Activated naive CD8-positive, alpha-beta T cell (primary cell): Measurements from ENCODE around the gene TMEM225B.

Source experiments
- H3K27ac Mint-ChIP-seq: one replicate; pipeline ENCODE4 v1.8.0; 2021; ENCODE audit warnings: mixed read lengths
- H3K27me3 Mint-ChIP-seq: one replicate; pipeline ENCODE4 v1.8.0; 2021; ENCODE audit warnings: mixed read lengths
- H3K36me3 Mint-ChIP-seq: one replicate; pipeline ENCODE4 v1.8.0; 2021; ENCODE audit warnings: mixed read lengths
- H3K4me1 Mint-ChIP-seq: one replicate; pipeline ENCODE4 v1.8.0; 2021; ENCODE audit warnings: low read depth, mixed read lengths
- H3K4me3 Mint-ChIP-seq: one replicate; pipeline ENCODE4 v1.8.0; 2021; ENCODE audit warnings: mild to moderate bottlenecking, mixed read lengths
- H3K9me3 Mint-ChIP-seq: one replicate; pipeline ENCODE4 v1.8.0; 2021; ENCODE audit warnings: low read depth, mixed read lengths

The TMEM225B gene

GRCh38 chr7:99605527-99605926, 7.5 kb downstream of the TMEM225B start:
- no peaks in the 10 kb centered on the region for H3K36me3 Mint-ChIP-seq
- H3K27me3 Mint-ChIP-seq, result no peaks in the 10 kb centered on the region
- H3K4me1 Mint-ChIP-seq, result peaks cover 2% of the 10 kb centered on the region
- no peak overlapping the region for H3K27ac Mint-ChIP-seq
- H3K4me3 Mint-ChIP-seq, result no peak overlapping the region
- no peaks in the 10 kb centered on the region for H3K9me3 Mint-ChIP-seq

DNA sequence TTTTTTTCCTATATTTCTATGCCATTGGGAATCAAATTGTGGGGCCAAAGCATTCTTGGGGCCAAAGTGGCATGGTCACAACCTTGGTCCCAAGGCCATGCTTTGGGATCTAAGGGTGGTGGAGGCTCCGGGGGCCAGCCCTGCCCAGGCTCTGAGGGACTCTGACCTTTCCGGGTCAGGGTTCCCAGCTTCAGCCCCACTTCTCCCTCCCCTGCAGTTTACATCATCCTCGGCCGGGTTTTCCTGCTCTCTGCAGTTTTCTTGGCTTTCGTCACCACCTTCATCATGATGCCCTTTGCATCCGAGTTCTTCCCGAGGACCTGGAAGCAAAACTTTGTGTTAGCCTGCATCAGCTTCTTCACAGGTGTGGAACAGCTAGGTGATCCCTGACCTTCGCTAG, 8.5 kb downstream of the TMEM225B start:
- Mint-ChIP-seq H3K4me1 (peaks cover 2% of the 10 kb centered on the region), H3K4me3 (no peak overlapping the region), H3K36me3 (no peaks in the 10 kb centered on the region), H3K9me3 (no peaks in the 10 kb centered on the region), H3K27ac (no peak overlapping the region), H3K27me3 (no peaks in the 10 kb centered on the region)

DNA sequence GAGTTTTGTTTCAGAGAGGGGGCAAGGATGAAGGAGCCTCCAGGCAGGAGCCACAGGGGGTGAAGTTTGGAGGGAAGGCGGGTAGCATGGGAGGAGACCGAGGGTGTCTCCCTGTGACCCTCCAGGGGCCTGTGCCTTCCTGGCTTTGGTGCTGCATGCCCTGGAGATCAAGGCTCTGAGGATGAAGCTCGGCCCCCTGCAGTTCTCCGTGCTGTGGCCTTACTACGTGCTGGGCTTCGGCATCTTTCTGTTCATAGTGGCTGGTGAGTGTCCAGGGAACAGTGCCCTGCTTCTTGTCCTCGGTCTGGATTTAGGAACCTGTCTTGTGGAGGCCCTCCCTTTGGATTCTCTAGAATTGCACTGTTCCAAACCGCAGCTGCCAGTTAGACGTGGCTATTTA, 9.5 kb downstream of the TMEM225B start:
- H3K4me3 Mint-ChIP-seq, result no peak overlapping the region
- no peaks in the 10 kb centered on the region for H3K9me3 Mint-ChIP-seq
- H3K36me3 Mint-ChIP-seq, result no peaks in the 10 kb centered on the region
- no peak overlapping the region for H3K27ac Mint-ChIP-seq
- H3K27me3 Mint-ChIP-seq, result no peaks in the 10 kb centered on the region
- peaks cover 2% of the 10 kb centered on the region for H3K4me1 Mint-ChIP-seq

DNA sequence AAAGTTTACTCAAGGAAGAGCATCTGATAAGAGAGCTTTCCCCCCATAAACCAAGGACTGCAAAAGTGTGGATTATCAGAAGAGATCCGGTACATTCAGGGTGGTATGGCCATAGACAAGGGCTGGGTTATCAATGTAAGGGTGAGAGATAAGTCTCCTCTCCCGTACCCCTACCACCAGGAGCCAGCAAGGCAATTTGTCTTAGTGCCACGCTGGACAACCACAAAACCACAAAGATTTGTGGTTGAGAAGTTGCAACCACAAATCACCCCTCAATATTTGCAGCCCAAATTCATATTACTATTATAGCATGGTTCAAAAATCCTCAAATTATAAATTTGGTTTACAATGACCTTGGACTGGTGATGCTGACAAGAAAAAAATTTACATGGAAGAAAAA, 16.4 kb downstream of the TMEM225B start:
- Mint-ChIP-seq H3K4me3 (no peak overlapping the region), H3K27me3 (no peaks in the 10 kb centered on the region), H3K9me3 (no peaks in the 10 kb centered on the region), H3K4me1 (peaks cover 37% of the 10 kb centered on the region), H3K36me3 (peaks cover 13% of the 10 kb centered on the region), H3K27ac (peak overlapping the region; percentile 35)

GRCh38 chr7:99615989-99616358, 17.9 kb downstream of the TMEM225B start:
- H3K27me3 Mint-ChIP-seq, result no peaks in the 10 kb centered on the region
- peak overlapping the region; percentile 94 for H3K27ac Mint-ChIP-seq
- peaks cover 42% of the 10 kb centered on the region for H3K4me1 Mint-ChIP-seq
- H3K4me3 Mint-ChIP-seq, result peak overlapping the region; percentile 95
- H3K9me3 Mint-ChIP-seq, result no peaks in the 10 kb centered on the region
- H3K36me3 Mint-ChIP-seq, result peaks cover 13% of the 10 kb centered on the region

GRCh38 chr7:99616359-99617191, 18.5 kb downstream of the TMEM225B start, which contains the start of gene ZSCAN25:
ZSCAN25 (plus strand) TSS chr7:99616946; CDS start chr7:99619607, 2,661 bp downstream.
- H3K27ac Mint-ChIP-seq, result peak within 1 kb of the TSS; percentile 94
- peaks cover 13% of the 10 kb centered on the region for H3K36me3 Mint-ChIP-seq
- no peaks in the 10 kb centered on the region for H3K27me3 Mint-ChIP-seq
- H3K4me1 Mint-ChIP-seq, result peaks cover 48% of the 10 kb centered on the region
- H3K9me3 Mint-ChIP-seq, result no peaks in the 10 kb centered on the region
- peak within 1 kb of the TSS; percentile 95 for H3K4me3 Mint-ChIP-seq

GRCh38 chr7:99617192-99617781, 19.2 kb downstream of the TMEM225B start:
- Mint-ChIP-seq H3K4me3 (peak overlapping the region; percentile 95), H3K36me3 (peaks cover 13% of the 10 kb centered on the region), H3K27ac (peak overlapping the region; percentile 94), H3K27me3 (no peaks in the 10 kb centered on the region), H3K4me1 (peaks cover 52% of the 10 kb centered on the region), H3K9me3 (no peaks in the 10 kb centered on the region)

GRCh38 chr7:99618726-99619125, 20.7 kb downstream of the TMEM225B start:
- Mint-ChIP-seq H3K27me3 (no peaks in the 10 kb centered on the region), H3K27ac (peak overlapping the region; percentile 94), H3K4me3 (peak overlapping the region; percentile 95), H3K36me3 (peaks cover 20% of the 10 kb centered on the region), H3K4me1 (peaks cover 66% of the 10 kb centered on the region), H3K9me3 (no peaks in the 10 kb centered on the region)

DNA sequence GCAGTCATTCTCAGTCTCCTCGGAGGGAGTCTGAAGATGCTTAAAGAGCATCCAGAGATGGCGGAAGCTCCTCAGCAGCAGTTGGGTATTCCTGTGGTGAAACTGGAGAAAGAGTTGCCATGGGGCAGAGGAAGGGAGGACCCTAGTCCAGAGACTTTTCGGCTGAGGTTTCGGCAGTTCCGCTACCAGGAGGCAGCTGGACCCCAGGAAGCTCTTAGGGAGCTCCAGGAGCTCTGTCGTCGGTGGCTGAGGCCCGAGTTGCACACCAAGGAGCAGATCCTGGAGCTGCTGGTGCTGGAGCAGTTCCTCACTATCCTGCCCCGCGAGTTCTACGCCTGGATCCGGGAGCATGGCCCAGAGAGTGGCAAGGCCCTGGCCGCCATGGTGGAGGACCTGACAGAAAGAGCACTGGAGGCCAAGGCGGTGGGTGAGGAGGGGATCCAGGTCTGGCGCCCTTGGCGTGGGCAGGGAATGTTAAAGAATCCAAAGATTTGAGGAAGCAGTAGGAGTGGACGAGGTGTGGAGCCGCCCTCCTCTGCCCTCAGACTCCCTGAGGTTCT, 21.6 kb downstream of the TMEM225B start:
- peak overlapping the region; percentile 95 for H3K4me3 Mint-ChIP-seq
- no peaks in the 10 kb centered on the region for H3K9me3 Mint-ChIP-seq
- peaks cover 29% of the 10 kb centered on the region for H3K36me3 Mint-ChIP-seq
- H3K27me3 Mint-ChIP-seq, result no peaks in the 10 kb centered on the region
- H3K4me1 Mint-ChIP-seq, result peaks cover 76% of the 10 kb centered on the region
- peak overlapping the region; percentile 94 for H3K27ac Mint-ChIP-seq

- Mint-ChIP-seq H3K27me3 (no peaks in the 10 kb centered on the region), H3K36me3 (peaks cover 38% of the 10 kb centered on the region), H3K9me3 (no peaks in the 10 kb centered on the region), H3K27ac (peak overlapping the region; percentile 75), H3K4me3 (no peak overlapping the region), H3K4me1 (peaks cover 84% of the 10 kb centered on the region)
Observed at GRCh38 chr7:99621271-99621670, 23.2 kb downstream of the TMEM225B start.

DNA sequence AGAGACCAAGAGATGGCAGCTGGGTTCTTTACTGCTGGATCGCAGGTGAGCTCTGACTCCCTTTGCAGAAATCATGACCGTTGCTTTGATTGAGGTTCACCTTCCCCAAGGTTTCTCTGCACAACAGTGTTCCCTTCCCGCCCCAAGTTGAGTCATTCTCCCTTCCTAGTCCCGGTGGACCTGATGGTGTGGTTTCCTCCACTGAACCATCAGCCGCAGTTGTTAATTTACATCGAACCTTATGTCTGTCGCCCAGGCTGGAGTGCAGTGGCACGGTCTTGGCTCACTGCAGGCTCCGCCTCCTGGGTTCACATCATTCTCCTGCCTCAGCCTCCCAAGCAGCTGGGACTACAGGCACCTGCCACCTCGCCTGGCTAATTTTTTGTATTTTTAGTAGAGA, 24.5 kb downstream of the TMEM225B start:
- Mint-ChIP-seq H3K36me3 (peaks cover 46% of the 10 kb centered on the region), H3K9me3 (no peaks in the 10 kb centered on the region), H3K4me1 (peaks cover 85% of the 10 kb centered on the region), H3K27me3 (no peaks in the 10 kb centered on the region), H3K4me3 (peak overlapping the region; percentile 95), H3K27ac (peak overlapping the region; percentile 99)

DNA sequence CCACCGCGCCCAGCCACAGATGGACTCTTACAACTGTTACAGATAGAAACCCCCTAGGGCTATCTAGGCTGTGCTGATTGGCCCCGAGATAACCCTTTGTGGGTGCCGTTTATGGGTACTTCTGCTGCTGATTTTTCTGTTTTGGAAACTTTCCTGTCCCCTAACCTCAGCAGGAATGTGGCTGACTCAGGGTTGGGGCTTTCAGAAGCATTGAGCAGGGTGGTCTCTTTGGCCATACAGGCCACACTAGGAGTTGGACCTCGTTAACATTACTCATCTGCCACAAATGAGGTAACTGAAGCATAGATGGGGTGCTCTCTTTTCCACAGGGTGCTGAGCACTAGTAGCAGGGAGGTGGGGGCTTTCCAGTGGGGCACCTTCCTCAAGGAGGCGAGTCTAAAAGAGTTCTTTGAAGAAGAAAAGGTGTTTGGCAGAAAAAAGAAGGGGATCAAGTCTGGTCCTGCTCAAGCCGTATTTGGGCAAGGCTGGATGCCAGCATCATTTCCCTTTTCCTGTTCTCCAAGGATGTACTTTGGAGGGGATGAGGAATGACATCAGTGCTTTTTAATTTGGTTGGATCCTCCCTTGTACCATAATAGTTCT, 25.1 kb downstream of the TMEM225B start:
- no peaks in the 10 kb centered on the region for H3K27me3 Mint-ChIP-seq
- H3K36me3 Mint-ChIP-seq, result peaks cover 45% of the 10 kb centered on the region
- peak overlapping the region; percentile 99 for H3K27ac Mint-ChIP-seq
- peaks cover 81% of the 10 kb centered on the region for H3K4me1 Mint-ChIP-seq
- H3K9me3 Mint-ChIP-seq, result no peaks in the 10 kb centered on the region
- H3K4me3 Mint-ChIP-seq, result peak overlapping the region; percentile 95

GRCh38 chr7:99623702-99624447, 25.8 kb downstream of the TMEM225B start:
- Mint-ChIP-seq H3K4me3 (peak overlapping the region; percentile 95), H3K27ac (peak overlapping the region; percentile 99), H3K27me3 (no peaks in the 10 kb centered on the region), H3K4me1 (peaks cover 81% of the 10 kb centered on the region), H3K9me3 (no peaks in the 10 kb centered on the region), H3K36me3 (peaks cover 45% of the 10 kb centered on the region)

GRCh38 chr7:99624484-99624883, 26.4 kb downstream of the TMEM225B start:
- Mint-ChIP-seq H3K4me1 (peaks cover 76% of the 10 kb centered on the region), H3K27me3 (no peaks in the 10 kb centered on the region), H3K36me3 (peaks cover 39% of the 10 kb centered on the region), H3K9me3 (no peaks in the 10 kb centered on the region), H3K27ac (peak overlapping the region; percentile 99), H3K4me3 (peak overlapping the region; percentile 95)
